Measurements from ENCODE around the gene TMEM176B.
"Not testable (repeated sequence)": the region's sequence is repeated elsewhere in the genome, so short reads cannot be mapped to it uniquely, and the experiment has no call there.

The TMEM176B gene

DNA sequence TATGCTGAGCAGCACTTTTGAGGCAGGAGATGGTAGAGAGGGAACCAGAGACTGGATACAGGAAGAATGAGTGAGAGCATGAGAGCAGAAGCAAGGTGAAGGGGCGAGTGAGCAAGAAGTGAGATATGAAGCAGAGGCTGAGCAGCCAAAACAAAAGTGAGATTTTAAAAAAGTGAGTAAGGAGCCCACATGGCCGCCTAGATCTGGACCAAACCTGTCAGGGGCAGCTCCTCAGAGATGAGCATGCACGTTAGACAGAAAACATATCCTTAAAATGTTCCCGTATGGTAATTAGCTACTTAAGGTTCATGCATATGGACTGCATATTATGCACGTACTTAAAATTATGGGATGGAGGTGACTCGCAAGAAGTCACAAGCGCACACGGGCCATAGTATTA is 22.9 kb upstream of the TMEM176B start:
- no peak for DNase-seq (ENCODE audit: low spot score)

DNA sequence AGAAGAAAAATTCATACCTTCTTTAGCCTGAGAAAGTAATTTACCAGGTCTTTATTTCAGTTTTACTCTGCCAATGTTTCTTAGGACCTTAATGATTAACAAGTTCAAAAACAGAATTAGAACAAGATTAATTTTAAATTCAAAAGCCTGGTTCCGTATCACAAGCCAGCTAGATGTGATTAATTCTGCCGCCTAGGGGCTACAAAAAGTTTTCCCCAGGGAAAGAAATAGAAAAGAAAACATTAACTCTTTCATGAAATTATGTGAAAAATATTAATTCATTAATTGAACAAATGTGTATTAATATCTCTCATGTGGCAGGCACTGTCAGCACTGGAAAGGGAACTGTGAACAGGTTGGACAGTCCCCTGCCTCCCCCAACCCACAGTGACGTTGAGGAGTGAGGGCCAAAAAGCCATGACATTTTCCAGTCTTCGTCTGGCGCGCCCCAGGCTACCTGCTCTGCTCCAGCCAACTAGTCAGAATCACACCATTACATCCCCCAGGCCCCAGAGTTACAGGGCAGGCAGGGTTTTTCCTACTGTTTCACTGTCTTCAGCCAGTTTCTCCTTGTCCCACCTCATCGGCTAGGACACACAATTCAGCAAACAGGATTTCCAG is 20.5 kb upstream of the TMEM176B start:
- no peak for DNase-seq (ENCODE audit: low spot score)

- no peak for DNase-seq (ENCODE audit: low spot score)
Measured at GRCh38 chr7:150820148-150820547, 20.0 kb upstream of the TMEM176B start.

DNA sequence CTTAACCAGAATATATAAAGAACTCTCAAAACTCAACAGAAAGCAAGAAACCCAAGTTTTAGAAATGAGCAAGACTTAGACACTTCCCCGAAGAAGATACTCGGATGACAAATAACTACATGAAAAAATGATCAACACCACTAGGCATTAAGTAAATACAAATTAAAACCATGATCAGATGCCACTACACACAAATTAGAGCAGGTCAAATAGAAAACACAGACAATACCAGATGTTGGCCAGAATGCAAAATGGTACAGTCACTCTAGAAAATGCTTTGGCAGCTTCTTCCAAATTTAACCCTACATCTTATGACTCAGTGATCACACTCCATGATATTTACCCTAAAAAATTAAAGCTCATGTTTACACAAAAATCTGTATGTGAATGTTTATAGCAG is 18.8 kb upstream of the TMEM176B start:
- DNase-seq (ENCODE audit: low spot score): no peak

DNA sequence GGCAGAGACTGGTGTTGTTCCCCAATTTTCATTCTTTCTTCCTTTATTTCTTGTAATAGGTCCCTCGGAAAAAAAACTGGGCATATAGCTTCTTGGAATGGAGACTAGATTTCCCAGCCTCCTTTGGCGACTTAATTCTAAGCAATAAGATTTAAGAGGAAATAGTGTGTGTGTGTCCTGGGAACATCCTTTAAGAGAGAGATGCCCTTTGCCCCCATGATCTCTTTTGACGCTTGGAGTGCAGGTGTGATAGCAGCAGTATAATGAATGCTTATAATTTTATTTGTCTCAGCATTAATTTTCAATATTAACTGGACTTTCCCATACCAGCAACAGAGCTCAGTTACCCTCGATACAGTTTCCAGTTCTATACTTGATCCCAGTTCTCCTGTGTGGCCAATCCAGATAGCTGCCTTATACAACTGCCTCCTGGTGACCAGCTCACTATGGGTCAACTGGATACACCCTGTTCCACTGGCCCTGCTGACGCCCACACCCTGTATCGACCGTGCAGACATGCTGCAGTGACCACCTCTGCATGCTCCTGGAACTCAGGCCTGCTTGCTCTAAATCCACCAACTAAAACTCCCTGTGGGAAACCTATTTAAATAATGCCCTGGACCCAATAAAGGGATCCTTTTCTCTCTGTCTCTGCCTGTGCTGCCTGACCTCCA is 14.3 kb upstream of the TMEM176B start:
- no peak for DNase-seq (ENCODE audit: low spot score)

GRCh38 chr7:150807616-150808438 is 7.7 kb upstream of the TMEM176B start:
- DNase-seq (ENCODE audit: low spot score): not testable (repeated sequence)

DNA sequence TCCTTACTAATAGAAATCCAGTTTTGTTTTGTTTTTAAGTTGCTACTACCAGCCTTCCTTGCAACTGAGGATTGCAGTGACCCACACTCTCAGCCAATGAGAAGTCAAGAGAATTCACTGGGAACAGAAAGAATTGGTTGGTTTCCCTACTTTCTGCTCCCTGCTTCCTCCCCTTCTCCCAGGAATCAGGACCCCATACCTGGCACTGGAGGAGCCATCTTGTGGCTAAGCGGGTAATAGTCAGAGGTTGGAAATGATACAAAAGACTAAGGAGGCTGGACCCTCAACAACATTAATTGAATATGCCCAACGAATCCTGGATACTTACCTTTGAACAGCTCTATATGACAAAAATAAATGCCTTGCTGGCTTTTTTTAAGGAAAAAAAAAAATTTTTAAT is 6.7 kb upstream of the TMEM176B start:
- DNase-seq (ENCODE audit: low spot score): no peak

- no peak for DNase-seq (ENCODE audit: low spot score)
Measured at GRCh38 chr7:150806454-150806853, 6.3 kb upstream of the TMEM176B start.

DNA sequence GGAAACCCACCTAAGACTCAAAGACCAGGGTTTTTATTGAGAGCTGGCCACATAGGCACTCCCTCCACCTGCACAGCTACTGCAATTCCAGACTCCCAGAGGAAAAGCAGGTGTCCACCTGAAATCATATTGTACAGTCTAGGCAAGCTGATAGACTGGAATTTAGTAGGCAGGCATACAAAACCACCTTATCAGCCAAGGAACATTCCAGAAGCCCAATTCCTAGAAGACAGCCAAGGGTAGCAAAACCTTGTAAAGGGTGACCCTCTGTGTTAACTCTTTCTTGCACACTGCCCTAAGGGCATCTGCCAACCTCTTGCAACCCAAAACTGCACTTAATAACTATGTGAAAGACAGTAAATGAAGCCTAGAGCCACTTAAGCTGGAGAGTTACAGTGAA is 5.7 kb upstream of the TMEM176B start:
- DNase-seq (ENCODE audit: low spot score): no peak

- no peak for DNase-seq (ENCODE audit: low spot score)
Measured at GRCh38 chr7:150804802-150805201, 4.6 kb upstream of the TMEM176B start.

DNA sequence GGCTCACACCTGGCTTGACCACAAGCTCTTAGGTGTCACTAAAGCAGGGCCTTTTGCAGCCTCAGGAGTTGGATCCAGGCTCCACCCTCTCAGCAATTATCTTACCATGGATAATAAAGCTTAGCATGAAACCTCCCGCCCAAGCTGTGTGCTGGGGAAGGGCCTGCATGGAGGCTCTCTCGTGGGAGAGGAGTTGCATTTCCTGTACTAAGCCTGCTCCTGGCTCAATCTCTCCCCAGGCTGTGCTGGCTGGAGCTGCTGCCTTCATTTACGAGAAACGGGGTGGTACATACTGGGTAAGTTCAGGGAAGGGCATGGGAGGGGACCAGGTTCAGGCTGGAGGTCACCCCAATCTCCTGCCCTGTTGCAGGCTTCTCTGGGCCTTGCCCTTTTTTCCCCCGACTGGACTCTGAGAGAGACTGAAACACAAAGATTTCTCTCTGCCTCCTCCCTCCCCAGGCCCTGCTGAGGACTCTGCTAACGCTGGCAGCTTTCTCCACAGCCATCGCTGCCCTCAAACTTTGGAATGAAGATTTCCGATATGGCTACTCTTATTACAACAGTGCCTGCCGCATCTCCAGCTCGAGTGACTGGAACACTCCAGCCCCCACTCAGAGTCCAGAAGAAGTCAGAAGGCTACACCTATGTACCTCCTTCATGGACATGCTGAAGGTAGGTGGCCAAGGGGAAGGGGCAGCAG is 3.1 kb upstream of the TMEM176B start:
- DNase-seq (ENCODE audit: low spot score): no peak

DNA sequence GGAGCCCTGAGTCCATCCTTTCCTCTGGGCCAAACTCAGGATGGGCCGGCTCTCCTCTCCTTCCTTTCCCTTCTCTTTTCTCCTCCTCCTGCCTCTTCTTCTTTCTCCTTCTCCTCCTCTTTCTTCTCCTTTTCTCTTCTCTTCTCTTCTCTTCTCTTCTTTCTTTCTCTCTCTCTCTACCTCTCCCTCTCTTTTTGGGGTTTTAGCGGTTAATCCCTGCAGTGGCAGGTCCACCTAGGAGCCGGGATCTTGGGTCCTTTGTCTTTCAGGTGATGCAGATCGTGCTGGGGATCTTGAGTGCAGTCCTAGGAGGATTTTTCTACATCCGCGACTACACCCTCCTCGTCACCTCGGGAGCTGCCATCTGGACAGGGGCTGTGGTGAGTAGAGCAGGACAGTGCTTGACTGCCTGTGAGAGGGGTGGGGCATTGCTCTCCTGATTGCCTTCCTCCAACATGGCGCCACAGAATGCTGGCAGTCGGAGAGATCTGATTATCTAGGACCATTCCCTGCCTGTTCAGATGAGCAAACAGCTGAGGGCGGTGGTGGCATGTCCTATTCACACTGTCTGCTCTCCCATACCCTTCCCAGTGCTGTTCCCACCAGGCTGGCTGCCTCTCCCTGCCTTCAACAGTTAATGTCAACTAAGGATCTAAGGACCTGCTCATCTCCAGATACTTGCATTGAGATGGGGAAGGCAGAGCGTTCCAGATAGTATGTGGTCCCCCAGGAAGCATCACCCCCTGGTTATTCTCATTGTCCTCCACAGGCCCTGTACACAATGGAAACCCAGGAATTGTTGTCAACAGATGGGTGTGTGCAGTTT is 2.0 kb upstream of the TMEM176B start:
- no peak for DNase-seq (ENCODE audit: low spot score)

- no peak for DNase-seq (ENCODE audit: low spot score)
Measured at GRCh38 chr7:150801242-150801945, 1.2 kb upstream of the TMEM176B start.

DNA sequence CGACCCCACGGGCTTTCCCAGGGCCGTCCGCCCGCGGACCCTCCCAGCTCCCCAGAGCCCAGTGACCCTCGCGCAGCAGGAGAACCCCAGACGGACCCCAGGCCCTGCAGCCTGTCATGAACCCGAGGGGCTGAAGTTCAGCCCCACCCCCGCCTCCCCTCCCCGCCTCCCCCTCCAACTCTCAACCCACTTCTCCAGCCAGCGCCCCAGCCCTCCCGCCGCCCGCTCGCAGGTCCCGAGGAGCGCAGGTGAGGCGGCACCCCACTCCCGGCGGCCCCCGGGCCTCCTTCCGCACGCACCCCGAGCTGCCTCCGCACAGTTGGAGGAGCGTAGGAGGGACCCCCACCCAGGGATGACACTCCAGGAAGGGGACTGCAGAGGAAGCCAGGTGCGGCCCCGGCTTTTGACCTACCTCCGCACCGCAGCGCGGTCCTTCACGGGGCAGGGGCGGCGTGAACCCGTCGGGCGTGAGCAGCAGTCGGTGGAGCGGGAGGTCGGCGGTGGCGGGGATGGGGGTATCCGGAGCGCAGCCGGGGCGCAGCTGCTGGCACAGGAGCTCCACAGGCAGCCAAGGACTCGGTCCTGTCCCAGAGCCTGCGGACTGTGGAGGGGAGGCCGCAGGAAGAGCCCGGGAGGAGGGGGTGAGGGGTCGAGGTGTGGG is 547 bp upstream of the TMEM176B start, which contains the start of gene TMEM176A:
Gene TMEM176A (plus strand): TSS at position 189 of the 661 bp plus-strand sequence. CDS start 782 bp downstream, outside the sequence.
- DNase-seq (ENCODE audit: low spot score): no peak

DNA sequence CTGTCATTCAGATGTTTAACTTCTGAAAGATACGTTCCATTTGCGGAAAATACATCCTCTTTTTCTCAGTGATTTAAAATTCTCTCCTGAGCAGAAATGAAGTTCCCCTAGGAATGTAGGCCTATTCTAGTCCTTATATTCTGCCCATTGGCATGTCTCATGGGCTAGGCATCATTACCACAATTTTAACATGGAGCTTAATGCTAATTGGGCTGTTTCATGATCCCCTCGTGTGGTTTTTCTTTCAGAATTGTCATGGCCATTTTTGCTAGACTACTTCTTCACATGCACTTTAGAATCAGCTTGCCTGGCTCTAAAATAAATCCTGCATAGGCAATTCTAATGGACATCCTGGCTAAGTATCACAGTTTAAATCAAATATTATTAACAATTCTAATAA is 1.0 kb downstream of the TMEM176B start:
- no peak for DNase-seq (ENCODE audit: low spot score)

- no peak for DNase-seq (ENCODE audit: low spot score)
Measured at GRCh38 chr7:150797661-150798060, 2.5 kb downstream of the TMEM176B start.

DNA sequence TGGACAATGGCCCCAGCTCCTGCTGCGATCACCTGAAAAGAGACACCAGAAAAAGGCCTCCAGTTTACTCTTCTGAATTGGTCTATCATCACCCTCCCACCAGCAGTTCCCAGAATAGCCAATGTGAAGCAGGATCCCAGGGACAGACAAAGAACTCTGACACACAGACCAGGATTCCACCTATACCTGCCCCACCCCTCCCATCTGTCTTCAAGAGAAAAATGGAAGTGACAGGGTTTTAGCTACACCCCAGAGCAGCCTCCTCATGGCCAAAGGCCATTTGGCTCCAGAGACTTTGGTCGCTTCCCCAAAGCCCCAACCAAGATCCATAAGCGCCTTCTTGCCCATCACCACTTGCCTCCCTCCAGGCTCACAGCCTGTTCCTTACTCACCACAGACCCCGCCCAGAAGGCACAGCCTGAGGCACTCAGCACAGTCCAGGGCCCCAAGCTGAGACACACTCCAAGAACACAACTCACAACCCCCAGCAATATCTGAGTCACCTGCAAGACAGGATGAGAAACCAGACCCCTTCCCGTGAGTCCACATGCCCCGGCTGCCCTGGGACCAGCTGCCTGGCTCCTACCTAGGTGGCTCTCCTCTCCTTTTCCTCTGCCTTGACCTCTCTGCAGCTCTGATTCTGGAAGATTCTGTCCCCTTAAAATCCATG is 6.5 kb downstream of the TMEM176B start:
- DNase-seq (ENCODE audit: low spot score): no peak

- no peak for DNase-seq (ENCODE audit: low spot score)
Measured at GRCh38 chr7:150791746-150792452, 8.3 kb downstream of the TMEM176B start.

DNA sequence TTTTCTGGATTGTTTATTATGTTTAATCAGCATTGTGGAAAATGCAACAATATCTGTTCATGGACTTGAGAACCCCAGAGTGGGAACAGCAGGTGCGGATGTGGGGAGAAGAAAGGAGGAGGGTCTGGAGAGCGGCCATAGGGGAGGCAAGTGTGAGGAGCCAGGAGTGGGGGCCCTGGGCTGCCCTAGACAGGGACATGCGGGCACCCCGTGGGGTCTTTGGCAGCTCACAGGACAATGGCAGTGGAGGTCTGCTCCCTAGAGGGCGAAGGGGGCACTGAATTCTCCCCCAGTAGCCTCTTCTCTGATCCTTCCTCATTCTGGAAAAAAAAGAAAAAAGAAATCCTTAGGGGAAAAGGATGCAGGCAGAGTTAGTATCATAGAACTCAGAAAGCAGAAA is 8.9 kb downstream of the TMEM176B start:
- DNase-seq (ENCODE audit: low spot score): no peak

All from LoVo (cell line).